NCI-H146 treated with DMSO at 0.1 percent for 48 hours (cell line): ENCODE measurements around the gene GAGE12F.
"Not testable (repeated sequence)": the region's sequence is repeated elsewhere in the genome, so short reads cannot be mapped to it uniquely, and the experiment has no call there.

Experiments
- DNase-seq: peaks from one replicate; lab custom pipeline; 2025; ENCODE audit not compliant: unreplicated experiment; lab: John Stamatoyannopoulos, UW

GAGE12F gene

GRCh38 chrX:49560542-49560941 lies at the start of gene GAGE12F:
GAGE12F (plus strand) TSS chrX:49560842; CDS start chrX:49561997, 1,155 bp downstream.
- not testable (repeated sequence) for DNase-seq

GRCh38 chrX:49531877-49532276 lies 28.8 kb upstream of the GAGE12F start, which contains the start of gene GAGE12C:
GAGE12C (plus strand) TSS chrX:49532177; CDS start chrX:49533332, 1,155 bp downstream.
- not testable (repeated sequence) for DNase-seq

GRCh38 chrX:49541433-49541832 lies 19.2 kb upstream of the GAGE12F start, which contains the start of gene GAGE12D:
GAGE12D (plus strand) TSS chrX:49541733; CDS start chrX:49542888, 1,155 bp downstream.
- not testable (repeated sequence) for DNase-seq

- not testable (repeated sequence) for DNase-seq
These were observed 9.7 kb upstream of the GAGE12F start, which contains the start of gene GAGE12E for GRCh38 chrX:49550989-49551388. GAGE12E (plus strand) TSS chrX:49551289; CDS start chrX:49552444, 1,155 bp downstream.

GRCh38 chrX:49568728-49569127 lies 8.1 kb downstream of the GAGE12F start:
- not testable (repeated sequence) for DNase-seq

GRCh38 chrX:49569152-49569551 lies 8.5 kb downstream of the GAGE12F start:
- DNase-seq = not testable (repeated sequence)

GRCh38 chrX:49570100-49570499 lies 9.5 kb downstream of the GAGE12F start, which contains the start of gene GAGE12G:
GAGE12G (plus strand) TSS chrX:49570400; CDS start chrX:49571555, 1,155 bp downstream.
- not testable (repeated sequence) for DNase-seq

- not testable (repeated sequence) for DNase-seq
These were observed 19.0 kb downstream of the GAGE12F start, which contains the start of gene GAGE12H for GRCh38 chrX:49579649-49580048. GAGE12H (plus strand) TSS chrX:49579949; CDS start chrX:49581104, 1,155 bp downstream.

GRCh38 chrX:49589196-49589595 lies 28.6 kb downstream of the GAGE12F start, which contains the start of gene GAGE2A:
GAGE2A (plus strand) TSS chrX:49589496; CDS start chrX:49590651, 1,155 bp downstream.
- not testable (repeated sequence) for DNase-seq

- not testable (repeated sequence) for DNase-seq
These were observed 29.3 kb downstream of the GAGE12F start for GRCh38 chrX:49589769-49590478.

GRCh38 chrX:49590488-49590887 lies 29.8 kb downstream of the GAGE12F start:
- not testable (repeated sequence) for DNase-seq

- not testable (repeated sequence) for DNase-seq
These were observed 38.1 kb downstream of the GAGE12F start, which contains the start of gene GAGE1 for GRCh38 chrX:49598720-49599119. GAGE1 (plus strand) TSS chrX:49599020; CDS start chrX:49600175, 1,155 bp downstream.

- no peak for DNase-seq
These were observed 50.2 kb downstream of the GAGE12F start for GRCh38 chrX:49610718-49611310.
